Osteocyte (in vitro differentiated cells): Measurements from ENCODE around the gene GLIS2. TPM values are rescaled to one million over a fixed set of nuclear protein-coding genes. Genes with fewer than 3 reads are reported as not detected.

Experiments
- DNase-seq: peaks from one replicate; pipeline ENCODE4 v3.0.0; 2021; ENCODE audit warnings: mixed read lengths; ENCODE audit not compliant: unreplicated experiment; ENCODE audit errors: extremely low spot score
- H3K27ac Mint-ChIP-seq: one replicate; pipeline ENCODE4 v1.8.0; 2021; ENCODE audit warnings: mild to moderate bottlenecking, mixed read lengths; ENCODE audit not compliant: unreplicated experiment
- H3K27me3 Mint-ChIP-seq: one replicate; pipeline ENCODE4 v1.8.0; 2021; ENCODE audit warnings: mixed read lengths; ENCODE audit not compliant: unreplicated experiment
- H3K36me3 Mint-ChIP-seq: one replicate; pipeline ENCODE4 v1.8.0; 2021; ENCODE audit warnings: mixed read lengths; ENCODE audit not compliant: unreplicated experiment
- H3K4me1 Mint-ChIP-seq: one replicate; pipeline ENCODE4 v1.8.0; 2021; ENCODE audit warnings: mixed read lengths; ENCODE audit not compliant: unreplicated experiment
- H3K4me3 Mint-ChIP-seq: one replicate; pipeline ENCODE4 v1.8.0; 2021; ENCODE audit warnings: mild to moderate bottlenecking, moderate library complexity, mixed read lengths; ENCODE audit not compliant: unreplicated experiment
- H3K9me3 Mint-ChIP-seq: one replicate; pipeline ENCODE4 v1.8.0; 2021; ENCODE audit warnings: mixed read lengths; ENCODE audit not compliant: unreplicated experiment
- total RNA-seq: library from RNA; stranded (reverse); gene quantifications from 2 replicates; pipeline ENCODE4 v1.2.1, GENCODE V29; 2021
- TF ChIP-seq, protein P1 (sequence below): fragments of 200-600 bp; sonication (generic); IDR thresholded peaks from 2 replicates; pipeline ENCODE4 v1.5.0; 2021; ENCODE audit warnings: antibody characterized with exemption, mild to moderate bottlenecking, moderate library complexity

GLIS2 gene
- total RNA-seq, 1 donor from 2014 or later: 59.9 TPM

DNA sequence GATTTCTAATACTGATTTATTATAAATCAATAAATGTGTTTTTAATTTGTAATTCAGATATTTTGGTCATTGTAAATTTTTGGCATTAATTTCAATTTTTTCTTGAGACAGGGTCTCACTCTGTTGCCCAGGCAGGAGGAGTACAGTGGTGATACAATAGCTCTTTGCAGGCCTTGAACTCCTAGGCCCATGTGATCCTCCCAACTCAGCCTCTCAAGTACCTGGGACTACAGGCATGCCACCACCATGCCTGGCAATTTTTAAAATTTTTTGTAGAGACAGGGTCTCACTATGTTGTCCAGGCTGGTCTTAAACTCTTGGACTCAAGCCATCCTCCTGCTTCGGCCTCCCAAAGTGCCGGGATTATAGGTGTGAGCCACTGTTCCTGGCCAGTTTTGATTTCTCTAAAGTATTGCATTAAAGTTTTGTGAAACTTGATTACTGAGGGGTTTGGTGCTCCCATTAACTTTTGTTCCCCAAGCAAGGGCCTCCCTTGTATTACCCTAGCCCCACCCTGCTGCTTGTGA is 37.8 kb upstream of the GLIS2 start:
- no peaks in the 10 kb centered on the region for H3K36me3 Mint-ChIP-seq
- TF ChIP-seq, protein P1, sequence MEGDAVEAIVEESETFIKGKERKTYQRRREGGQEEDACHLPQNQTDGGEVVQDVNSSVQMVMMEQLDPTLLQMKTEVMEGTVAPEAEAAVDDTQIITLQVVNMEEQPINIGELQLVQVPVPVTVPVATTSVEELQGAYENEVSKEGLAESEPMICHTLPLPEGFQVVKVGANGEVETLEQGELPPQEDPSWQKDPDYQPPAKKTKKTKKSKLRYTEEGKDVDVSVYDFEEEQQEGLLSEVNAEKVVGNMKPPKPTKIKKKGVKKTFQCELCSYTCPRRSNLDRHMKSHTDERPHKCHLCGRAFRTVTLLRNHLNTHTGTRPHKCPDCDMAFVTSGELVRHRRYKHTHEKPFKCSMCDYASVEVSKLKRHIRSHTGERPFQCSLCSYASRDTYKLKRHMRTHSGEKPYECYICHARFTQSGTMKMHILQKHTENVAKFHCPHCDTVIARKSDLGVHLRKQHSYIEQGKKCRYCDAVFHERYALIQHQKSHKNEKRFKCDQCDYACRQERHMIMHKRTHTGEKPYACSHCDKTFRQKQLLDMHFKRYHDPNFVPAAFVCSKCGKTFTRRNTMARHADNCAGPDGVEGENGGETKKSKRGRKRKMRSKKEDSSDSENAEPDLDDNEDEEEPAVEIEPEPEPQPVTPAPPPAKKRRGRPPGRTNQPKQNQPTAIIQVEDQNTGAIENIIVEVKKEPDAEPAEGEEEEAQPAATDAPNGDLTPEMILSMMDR: no peak

GRCh38 chr16:4280625-4281024 is 35.2 kb upstream of the GLIS2 start:
- H3K27me3 Mint-ChIP-seq: no peaks in the 10 kb centered on the region
- peaks cover 9% of the 10 kb centered on the region for H3K4me1 Mint-ChIP-seq
- H3K36me3 Mint-ChIP-seq: no peaks in the 10 kb centered on the region
- H3K27ac Mint-ChIP-seq: no peak overlapping the region
- TF ChIP-seq, protein P1: no peak
- no peak overlapping the region for H3K4me3 Mint-ChIP-seq
- DNase-seq: no peak
- H3K9me3 Mint-ChIP-seq: peaks cover 4% of the 10 kb centered on the region

More for the DNA sequence above, 37.8 kb upstream of the GLIS2 start:
- peaks cover 4% of the 10 kb centered on the region for H3K4me1 Mint-ChIP-seq
- H3K27me3 Mint-ChIP-seq: no peaks in the 10 kb centered on the region
- H3K4me3 Mint-ChIP-seq: no peak overlapping the region
- DNase-seq: no peak
- H3K27ac Mint-ChIP-seq: no peak overlapping the region
- peaks cover 4% of the 10 kb centered on the region for H3K9me3 Mint-ChIP-seq

DNA sequence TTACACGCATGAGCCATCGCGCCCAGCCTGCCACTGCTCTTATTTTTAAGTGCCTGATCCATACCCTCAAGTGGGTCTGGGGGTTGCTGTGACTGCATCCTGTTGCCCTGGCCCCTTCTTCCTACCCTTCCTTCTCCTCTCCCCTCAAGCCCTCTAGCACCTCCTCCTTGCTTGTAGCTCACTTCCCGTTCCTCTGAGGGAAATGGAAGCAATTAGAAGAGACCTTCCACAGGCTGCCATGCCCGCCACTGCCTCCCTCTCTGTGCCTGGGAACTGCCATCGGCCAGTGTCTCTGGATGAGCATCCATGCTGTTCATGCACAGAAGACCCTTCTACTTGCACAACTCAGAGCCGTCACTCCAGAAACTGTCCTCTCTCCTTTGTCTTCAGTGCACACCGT is 32.4 kb upstream of the GLIS2 start:
- no peak overlapping the region for H3K4me3 Mint-ChIP-seq

DNA sequence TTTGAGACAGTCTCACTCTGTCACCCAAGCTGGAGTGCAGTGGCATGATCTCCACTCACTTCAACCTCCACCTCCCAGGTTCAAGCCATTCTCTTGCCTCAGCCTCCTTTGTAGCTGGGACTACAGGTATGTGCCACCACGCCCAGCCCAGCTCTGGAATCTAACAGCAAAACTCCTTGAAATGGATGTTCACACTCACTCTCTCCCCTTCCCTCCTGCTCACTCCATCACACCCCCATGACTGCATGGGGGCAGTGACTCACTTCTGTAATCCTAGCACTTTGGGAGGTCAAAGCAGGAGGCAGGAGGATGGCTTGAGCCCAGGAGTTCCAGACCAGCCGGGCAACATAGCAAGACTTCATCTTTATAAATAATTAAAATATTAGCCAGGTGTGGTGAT is 31.9 kb upstream of the GLIS2 start:
- Mint-ChIP-seq H3K27me3 (no peaks in the 10 kb centered on the region), H3K4me1 (peaks cover 18% of the 10 kb centered on the region), H3K4me3 (no peak overlapping the region), H3K36me3 (no peaks in the 10 kb centered on the region), H3K9me3 (peaks cover 4% of the 10 kb centered on the region), H3K27ac (no peak overlapping the region)
- no peak for DNase-seq
- TF ChIP-seq, protein P1: no peak

More for the DNA sequence above, 32.4 kb upstream of the GLIS2 start:
- H3K27ac Mint-ChIP-seq: no peak overlapping the region
- DNase-seq: no peak
- TF ChIP-seq, protein P1: no peak
- no peaks in the 10 kb centered on the region for H3K27me3 Mint-ChIP-seq
- no peaks in the 10 kb centered on the region for H3K36me3 Mint-ChIP-seq
- peaks cover 4% of the 10 kb centered on the region for H3K9me3 Mint-ChIP-seq
- peaks cover 14% of the 10 kb centered on the region for H3K4me1 Mint-ChIP-seq

DNA sequence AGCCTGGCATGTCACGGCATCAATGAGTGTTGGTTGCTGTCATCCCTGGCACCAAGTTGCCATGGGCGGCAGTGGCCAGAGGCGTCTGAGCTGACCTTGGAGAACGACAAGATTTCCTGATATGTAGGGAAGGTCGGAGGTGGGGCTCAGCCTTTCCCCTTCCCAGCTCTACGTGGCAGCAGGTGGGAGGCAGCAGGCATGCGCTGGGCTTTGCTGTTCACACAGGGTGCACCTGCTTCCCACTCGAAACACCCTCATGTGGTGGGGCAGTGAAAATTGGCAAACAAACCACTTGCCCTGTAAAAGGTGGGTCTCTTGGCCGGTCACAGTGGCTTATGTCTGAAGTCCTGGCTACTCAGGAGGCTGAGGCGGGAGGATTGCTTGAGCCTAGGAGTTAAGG is 30.7 kb upstream of the GLIS2 start:
- Mint-ChIP-seq H3K4me3 (no peak overlapping the region), H3K27ac (no peak overlapping the region), H3K36me3 (no peaks in the 10 kb centered on the region), H3K4me1 (peaks cover 18% of the 10 kb centered on the region), H3K27me3 (no peaks in the 10 kb centered on the region), H3K9me3 (peaks cover 4% of the 10 kb centered on the region)
- TF ChIP-seq, protein P1: no peak
- DNase-seq: no peak
